ENCODE data around the gene GPR137. TPM values are rescaled to one million over a fixed set of nuclear protein-coding genes. Genes with fewer than 3 reads are reported as not detected.

The GPR137 gene
- total and polyA plus RNA-seq, 9 of the 15 experiments (the other 6 are each of a cell fraction or from before 2014, with no cell fraction given) = 0.32 to 26.7 (median 10.7) TPM

- TF ChIP-seq CHD7 (IDR thresholded peaks at IDR 0.05; ENCODE audit: low read depth, low read length) (no peak), HIVEP1 (CRISPR knock-in tag; IDR thresholded peaks at IDR 0.05) (peak; percentile 72; the same call in 1 of the 2 replicates), CAMTA2 (CRISPR knock-in tag; conservative IDR thresholded peaks at IDR 0.05) (0 out of 2 replicates have a peak, but pooled peaks have one; percentile 20), CTBP1 (IDR thresholded peaks at IDR 0.05; ENCODE audit: borderline replicate concordance) (peak; percentile 80), U2AF1 (optimal IDR thresholded peaks at IDR 0.05; ENCODE audit: low read depth, low read length) (no peak), XRCC4 (IDR thresholded peaks at IDR 0.05; ENCODE audit: extremely low read depth, insufficient read depth, insufficient read length) (no peak)
- TF ChIP-seq, protein P1, sequence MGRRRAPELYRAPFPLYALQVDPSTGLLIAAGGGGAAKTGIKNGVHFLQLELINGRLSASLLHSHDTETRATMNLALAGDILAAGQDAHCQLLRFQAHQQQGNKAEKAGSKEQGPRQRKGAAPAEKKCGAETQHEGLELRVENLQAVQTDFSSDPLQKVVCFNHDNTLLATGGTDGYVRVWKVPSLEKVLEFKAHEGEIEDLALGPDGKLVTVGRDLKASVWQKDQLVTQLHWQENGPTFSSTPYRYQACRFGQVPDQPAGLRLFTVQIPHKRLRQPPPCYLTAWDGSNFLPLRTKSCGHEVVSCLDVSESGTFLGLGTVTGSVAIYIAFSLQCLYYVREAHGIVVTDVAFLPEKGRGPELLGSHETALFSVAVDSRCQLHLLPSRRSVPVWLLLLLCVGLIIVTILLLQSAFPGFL (CRISPR knock-in tag; IDR thresholded peaks at IDR 0.05) = no peak
- TF ChIP-seq, protein P2, sequence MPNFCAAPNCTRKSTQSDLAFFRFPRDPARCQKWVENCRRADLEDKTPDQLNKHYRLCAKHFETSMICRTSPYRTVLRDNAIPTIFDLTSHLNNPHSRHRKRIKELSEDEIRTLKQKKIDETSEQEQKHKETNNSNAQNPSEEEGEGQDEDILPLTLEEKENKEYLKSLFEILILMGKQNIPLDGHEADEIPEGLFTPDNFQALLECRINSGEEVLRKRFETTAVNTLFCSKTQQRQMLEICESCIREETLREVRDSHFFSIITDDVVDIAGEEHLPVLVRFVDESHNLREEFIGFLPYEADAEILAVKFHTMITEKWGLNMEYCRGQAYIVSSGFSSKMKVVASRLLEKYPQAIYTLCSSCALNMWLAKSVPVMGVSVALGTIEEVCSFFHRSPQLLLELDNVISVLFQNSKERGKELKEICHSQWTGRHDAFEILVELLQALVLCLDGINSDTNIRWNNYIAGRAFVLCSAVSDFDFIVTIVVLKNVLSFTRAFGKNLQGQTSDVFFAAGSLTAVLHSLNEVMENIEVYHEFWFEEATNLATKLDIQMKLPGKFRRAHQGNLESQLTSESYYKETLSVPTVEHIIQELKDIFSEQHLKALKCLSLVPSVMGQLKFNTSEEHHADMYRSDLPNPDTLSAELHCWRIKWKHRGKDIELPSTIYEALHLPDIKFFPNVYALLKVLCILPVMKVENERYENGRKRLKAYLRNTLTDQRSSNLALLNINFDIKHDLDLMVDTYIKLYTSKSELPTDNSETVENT (CRISPR knock-in tag; IDR thresholded peaks at IDR 0.05) = peak; percentile 42; the same call in 1 of the 2 replicates
Observed at GRCh38 chr11:64284962-64285884, at the start of gene GPR137 (continued).
